Measurements from ENCODE around the gene LEKR1.
A peak's percentile ranks its signal among the peaks of the same experiment; 100 is the strongest.
"Not testable (repeated sequence)": the region's sequence is repeated elsewhere in the genome, so short reads cannot be mapped to it uniquely, and the experiment has no call there.

Gene LEKR1

GRCh38 chr3:156820692-156821080 lies 5.5 kb upstream of the LEKR1 start:
- peak; percentile 38 for DNase-seq (ENCODE audit: low read depth)
- no peak for TF ChIP-seq CTCF (IDR thresholded peaks at IDR 0.05; ENCODE audit: insufficient read depth, low read depth, low read length, missing control alignments)
- no peak overlapping the region for H3K4me3 ChIP-seq (ENCODE audit: low read depth, low read length)

GRCh38 chr3:156822626-156823260 lies 3.4 kb upstream of the LEKR1 start:
- DNase-seq (ENCODE audit: low read depth); H3K4me3 ChIP-seq (ENCODE audit: low read depth, low read length): not testable (repeated sequence)

DNA sequence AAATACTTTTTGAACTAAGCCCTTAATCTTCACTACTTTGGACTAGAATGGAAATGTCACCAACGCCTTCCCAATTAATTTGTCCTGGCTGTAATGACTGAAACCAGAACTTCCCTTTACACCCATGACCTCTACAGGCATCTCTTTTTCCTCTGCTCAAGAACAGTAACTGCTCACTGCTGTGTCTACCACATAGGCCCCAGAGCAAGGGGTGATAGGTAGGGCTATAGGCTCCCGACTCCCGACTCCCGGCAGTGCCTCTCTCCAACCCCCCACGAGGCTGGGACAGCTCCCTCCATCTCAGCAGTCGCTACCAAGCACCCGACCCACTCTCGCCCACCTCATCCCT lies 384 bp upstream of the LEKR1 start:
- peak overlapping the region; percentile 89 for H3K4me3 ChIP-seq (ENCODE audit: low read depth, low read length)
- no peak for TF ChIP-seq CTCF (IDR thresholded peaks at IDR 0.05; ENCODE audit: insufficient read depth, low read depth, low read length, missing control alignments)
- DNase-seq (ENCODE audit: low read depth), result no peak

DNA sequence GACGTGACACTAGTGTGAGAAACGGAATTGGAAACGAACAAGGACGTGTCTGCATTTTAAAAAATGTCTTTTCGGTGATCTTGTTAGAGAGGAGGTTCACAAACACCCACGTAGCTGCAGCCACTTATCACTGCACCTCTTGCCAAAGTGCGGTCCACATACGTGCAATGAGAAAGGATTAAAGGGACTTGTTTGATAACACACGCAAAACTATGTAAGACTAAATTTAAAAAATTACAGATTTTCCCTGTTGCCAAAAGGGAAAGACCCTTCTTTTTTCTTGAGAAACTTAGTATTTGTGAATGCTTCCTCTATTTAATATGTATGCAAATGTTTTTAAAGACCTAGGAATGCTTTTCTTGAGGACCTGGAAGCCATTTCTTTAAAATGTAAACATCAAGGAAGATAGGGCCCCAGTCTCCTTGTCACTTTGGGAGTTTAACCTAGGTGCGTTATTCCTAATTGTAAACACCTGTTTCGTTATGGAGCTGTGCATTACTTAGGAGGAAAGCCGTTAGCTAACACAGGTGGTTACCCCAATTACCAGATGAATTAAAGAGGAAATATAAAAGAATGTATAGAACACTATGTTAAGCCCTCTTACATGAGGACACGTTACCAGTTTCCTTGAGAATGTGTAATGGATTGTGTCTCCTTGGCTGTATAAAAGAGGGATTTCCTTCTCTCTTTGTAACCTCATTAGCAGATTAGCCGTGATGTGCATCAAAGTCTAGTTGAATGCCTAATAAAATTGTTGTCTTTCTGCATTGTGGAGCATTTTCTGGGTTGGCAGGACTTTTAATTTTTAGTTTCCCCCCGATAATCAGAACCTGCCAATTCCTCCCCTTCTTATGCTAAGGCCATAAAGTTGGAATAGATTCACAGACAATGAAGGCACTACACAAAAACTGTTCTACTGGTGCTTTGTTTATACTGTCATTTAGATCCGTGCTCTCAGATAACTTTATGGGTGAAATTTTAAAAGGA lies 1.0 kb downstream of the LEKR1 start:
- no peak for TF ChIP-seq CTCF (IDR thresholded peaks at IDR 0.05; ENCODE audit: insufficient read depth, low read depth, low read length, missing control alignments)
- no peak for DNase-seq (ENCODE audit: low read depth)

GRCh38 chr3:156831006-156831405 lies 4.9 kb downstream of the LEKR1 start:
- DNase-seq (ENCODE audit: low read depth), result no peak
- no peak overlapping the region for H3K4me3 ChIP-seq (ENCODE audit: low read depth, low read length)
- no peak for TF ChIP-seq CTCF (IDR thresholded peaks at IDR 0.05; ENCODE audit: insufficient read depth, low read depth, low read length, missing control alignments)

More for the DNA sequence above, 1.0 kb downstream of the LEKR1 start:
- H3K4me3 ChIP-seq (ENCODE audit: low read depth, low read length), result peak overlapping the region; percentile 89

DNA sequence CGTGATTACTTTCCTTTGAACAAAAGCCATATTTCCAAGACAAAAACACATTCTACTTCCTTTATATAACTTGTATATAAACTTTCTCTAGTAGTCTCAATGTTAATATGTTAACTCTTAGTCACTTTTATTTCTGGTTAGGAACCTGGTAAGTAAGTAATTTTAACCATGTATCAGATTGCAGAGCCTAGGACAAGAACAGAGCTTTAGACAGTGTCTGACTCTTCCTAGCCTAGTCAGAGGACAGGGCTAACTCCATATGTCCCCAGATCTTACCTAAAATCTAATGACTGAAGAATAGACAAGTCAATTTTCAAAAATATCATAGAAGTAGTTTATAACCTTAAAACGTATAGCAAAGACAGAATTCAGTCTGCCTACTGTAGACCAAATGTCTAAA lies 8.3 kb downstream of the LEKR1 start:
- TF ChIP-seq CTCF (IDR thresholded peaks at IDR 0.05; ENCODE audit: insufficient read depth, low read depth, low read length, missing control alignments), result no peak
- H3K4me3 ChIP-seq (ENCODE audit: low read depth, low read length), result no peak overlapping the region
- no peak for DNase-seq (ENCODE audit: low read depth)

- no peak for DNase-seq (ENCODE audit: low read depth)
- no peak for TF ChIP-seq CTCF (IDR thresholded peaks at IDR 0.05; ENCODE audit: insufficient read depth, low read depth, low read length, missing control alignments)
- H3K4me3 ChIP-seq (ENCODE audit: low read depth, low read length), result no peak overlapping the region
Observed at GRCh38 chr3:156834962-156835535, 8.9 kb downstream of the LEKR1 start.
